Measurements from ENCODE around the gene POU2F1.
"Not testable (repeated sequence)": the region's sequence is repeated elsewhere in the genome, so short reads cannot be mapped to it uniquely, and the experiment has no call there.

Gene POU2F1

GRCh38 chr1:167206166-167206835, 14.4 kb upstream of the POU2F1 start:
- DNase-seq = no peak

- no peak for DNase-seq
These were observed 12.6 kb upstream of the POU2F1 start for GRCh38 chr1:167207940-167208623.

- no peak for DNase-seq
These were observed 12.1 kb upstream of the POU2F1 start for GRCh38 chr1:167208624-167208976.

GRCh38 chr1:167209044-167209443, 11.6 kb upstream of the POU2F1 start:
- DNase-seq = no peak

- DNase-seq = no peak
These were observed 9.6 kb upstream of the POU2F1 start for GRCh38 chr1:167210966-167211674.

GRCh38 chr1:167212025-167212424, 8.7 kb upstream of the POU2F1 start:
- DNase-seq = no peak

GRCh38 chr1:167216809-167217208, 3.9 kb upstream of the POU2F1 start:
- DNase-seq = no peak

- peak; percentile 85 for DNase-seq
These were observed 1.5 kb upstream of the POU2F1 start for GRCh38 chr1:167219194-167219593.

GRCh38 chr1:167219646-167220536, 795 bp upstream of the POU2F1 start:
- DNase-seq = peak; percentile 99

GRCh38 chr1:167221126-167221737, 546 bp downstream of the POU2F1 start:
- DNase-seq = no peak

- DNase-seq = peak; percentile 82
These were observed 1.3 kb downstream of the POU2F1 start for GRCh38 chr1:167221738-167222610.

GRCh38 chr1:167223144-167224103, 2.7 kb downstream of the POU2F1 start:
- DNase-seq = peak; percentile 90

- not testable (repeated sequence) for DNase-seq
These were observed 4.1 kb downstream of the POU2F1 start for GRCh38 chr1:167224734-167225235.

- DNase-seq = no peak
These were observed 5.2 kb downstream of the POU2F1 start for GRCh38 chr1:167225920-167226319.

GRCh38 chr1:167227934-167228378, 7.3 kb downstream of the POU2F1 start:
- no peak for DNase-seq

GRCh38 chr1:167229719-167230385, 9.2 kb downstream of the POU2F1 start:
- DNase-seq = no peak

- DNase-seq = no peak
These were observed 9.8 kb downstream of the POU2F1 start for GRCh38 chr1:167230437-167230836.

GRCh38 chr1:167231873-167232450, 11.3 kb downstream of the POU2F1 start:
- no peak for DNase-seq

GRCh38 chr1:167232801-167233200, 12.1 kb downstream of the POU2F1 start:
- DNase-seq = no peak

All from NCI-H69 (cell line).